Measurements from ENCODE around the gene CUX1.
"Not testable (repeated sequence)": the region's sequence is repeated elsewhere in the genome, so short reads cannot be mapped to it uniquely, and the experiment has no call there.

The CUX1 gene

DNA sequence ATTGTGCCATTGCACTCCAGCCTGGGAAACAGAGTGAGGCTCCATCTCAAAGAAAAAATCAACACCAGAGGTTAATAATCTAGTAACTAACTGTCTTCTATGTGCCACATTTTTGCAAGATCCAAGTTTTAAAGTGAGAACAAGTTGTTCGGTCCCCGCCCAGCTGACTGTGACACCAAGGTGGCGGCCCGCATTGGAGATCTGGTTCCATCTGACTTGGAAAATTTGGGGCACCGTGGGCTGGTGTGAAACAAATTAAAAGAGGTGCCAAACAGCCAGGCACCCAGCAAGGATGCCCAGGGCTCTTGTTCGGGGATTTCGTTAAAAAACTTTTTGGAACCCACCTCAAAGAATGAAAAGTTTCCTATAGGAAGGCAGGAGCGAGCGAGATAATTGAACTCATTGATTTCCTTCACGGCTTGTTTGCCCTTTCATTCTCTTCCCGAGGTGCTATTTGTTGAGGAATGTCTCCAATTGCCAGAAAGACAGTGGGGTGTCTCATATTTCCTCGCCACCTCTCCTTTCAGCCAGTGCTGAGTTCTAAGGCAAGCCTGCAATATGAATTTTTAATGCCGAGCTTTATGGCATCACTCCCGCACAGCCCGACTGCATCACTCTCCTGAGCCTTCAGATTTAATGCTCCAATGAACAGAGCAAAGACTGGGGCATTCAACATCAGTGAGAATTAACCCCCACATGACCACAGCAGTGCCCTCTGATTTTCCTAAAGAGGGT is 312.4 kb downstream of the CUX1 start:
- no peak overlapping the region for H3K27ac ChIP-seq
- no peaks in the 10 kb centered on the region for H3K79me2 ChIP-seq (ENCODE audit: insufficient read depth, low read depth)
- H4K20me1 ChIP-seq (ENCODE audit: insufficient read depth), result no peaks in the 10 kb centered on the region
- no peak overlapping the region for H2AFZ ChIP-seq (ENCODE audit: low read depth)
- no peak overlapping the region for H3K9ac ChIP-seq
- no peaks in the 10 kb centered on the region for H3K27me3 ChIP-seq (ENCODE audit: insufficient read depth, low read depth)
- no peak overlapping the region for H3K4me2 ChIP-seq
- no peaks in the 10 kb centered on the region for H3K36me3 ChIP-seq (ENCODE audit: insufficient read depth)
- H3K4me1 ChIP-seq (ENCODE audit: low read depth, poor library complexity, severe bottlenecking), result no peaks in the 10 kb centered on the region
- TF ChIP-seq, protein P1, sequence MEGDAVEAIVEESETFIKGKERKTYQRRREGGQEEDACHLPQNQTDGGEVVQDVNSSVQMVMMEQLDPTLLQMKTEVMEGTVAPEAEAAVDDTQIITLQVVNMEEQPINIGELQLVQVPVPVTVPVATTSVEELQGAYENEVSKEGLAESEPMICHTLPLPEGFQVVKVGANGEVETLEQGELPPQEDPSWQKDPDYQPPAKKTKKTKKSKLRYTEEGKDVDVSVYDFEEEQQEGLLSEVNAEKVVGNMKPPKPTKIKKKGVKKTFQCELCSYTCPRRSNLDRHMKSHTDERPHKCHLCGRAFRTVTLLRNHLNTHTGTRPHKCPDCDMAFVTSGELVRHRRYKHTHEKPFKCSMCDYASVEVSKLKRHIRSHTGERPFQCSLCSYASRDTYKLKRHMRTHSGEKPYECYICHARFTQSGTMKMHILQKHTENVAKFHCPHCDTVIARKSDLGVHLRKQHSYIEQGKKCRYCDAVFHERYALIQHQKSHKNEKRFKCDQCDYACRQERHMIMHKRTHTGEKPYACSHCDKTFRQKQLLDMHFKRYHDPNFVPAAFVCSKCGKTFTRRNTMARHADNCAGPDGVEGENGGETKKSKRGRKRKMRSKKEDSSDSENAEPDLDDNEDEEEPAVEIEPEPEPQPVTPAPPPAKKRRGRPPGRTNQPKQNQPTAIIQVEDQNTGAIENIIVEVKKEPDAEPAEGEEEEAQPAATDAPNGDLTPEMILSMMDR (conservative IDR thresholded peaks at IDR 0.05; ENCODE audit: low read depth, low read length), result no peak
- H3K4me3 ChIP-seq (IDR thresholded peaks at IDR 0.05; ENCODE audit: insufficient read depth, low read depth, low read length), result no peak overlapping the region

GRCh38 chr7:102132209-102132752 is 314.9 kb downstream of the CUX1 start:
- H3K4me3 ChIP-seq (IDR thresholded peaks at IDR 0.05; ENCODE audit: insufficient read depth, low read depth, low read length), result no peak overlapping the region
- H3K27ac ChIP-seq, result no peak overlapping the region
- no peaks in the 10 kb centered on the region for H3K36me3 ChIP-seq (ENCODE audit: insufficient read depth)
- H3K9ac ChIP-seq, result no peak overlapping the region
- TF ChIP-seq, protein P1 (conservative IDR thresholded peaks at IDR 0.05; ENCODE audit: low read depth, low read length), result no peak
- no peaks in the 10 kb centered on the region for H4K20me1 ChIP-seq (ENCODE audit: insufficient read depth)
- H3K4me1 ChIP-seq (ENCODE audit: low read depth, poor library complexity, severe bottlenecking), result no peaks in the 10 kb centered on the region
- no peak overlapping the region for H3K4me2 ChIP-seq
- no peak overlapping the region for H2AFZ ChIP-seq (ENCODE audit: low read depth)
- no peaks in the 10 kb centered on the region for H3K27me3 ChIP-seq (ENCODE audit: insufficient read depth, low read depth)
- no peaks in the 10 kb centered on the region for H3K79me2 ChIP-seq (ENCODE audit: insufficient read depth, low read depth)

GRCh38 chr7:102138676-102139075 is 321.2 kb downstream of the CUX1 start:
- Histone ChIP-seq H3K27me3 (ENCODE audit: insufficient read depth, low read depth) (no peaks in the 10 kb centered on the region), H3K4me3 (IDR thresholded peaks at IDR 0.05; ENCODE audit: insufficient read depth, low read depth, low read length) (no peak overlapping the region), H3K27ac (no peak overlapping the region), H3K9ac (no peak overlapping the region), H3K79me2 (ENCODE audit: insufficient read depth, low read depth) (no peaks in the 10 kb centered on the region), H2AFZ (ENCODE audit: low read depth) (no peak overlapping the region), H3K4me1 (ENCODE audit: low read depth, poor library complexity, severe bottlenecking) (no peaks in the 10 kb centered on the region), H4K20me1 (ENCODE audit: insufficient read depth) (no peaks in the 10 kb centered on the region), H3K36me3 (ENCODE audit: insufficient read depth) (no peaks in the 10 kb centered on the region), H3K4me2 (no peak overlapping the region)
- TF ChIP-seq, protein P1 (conservative IDR thresholded peaks at IDR 0.05; ENCODE audit: low read depth, low read length), result no peak

- Histone ChIP-seq H2AFZ (ENCODE audit: low read depth) (no peak overlapping the region), H3K27me3 (ENCODE audit: insufficient read depth, low read depth) (no peaks in the 10 kb centered on the region), H3K27ac (no peak overlapping the region), H3K4me3 (IDR thresholded peaks at IDR 0.05; ENCODE audit: insufficient read depth, low read depth, low read length) (no peak overlapping the region), H3K79me2 (ENCODE audit: insufficient read depth, low read depth) (no peaks in the 10 kb centered on the region), H3K9ac (no peak overlapping the region), H3K36me3 (ENCODE audit: insufficient read depth) (no peaks in the 10 kb centered on the region), H3K4me2 (no peak overlapping the region), H3K4me1 (ENCODE audit: low read depth, poor library complexity, severe bottlenecking) (no peaks in the 10 kb centered on the region), H4K20me1 (ENCODE audit: insufficient read depth) (no peaks in the 10 kb centered on the region)
- TF ChIP-seq, protein P1 (conservative IDR thresholded peaks at IDR 0.05; ENCODE audit: low read depth, low read length), result no peak
Observed at GRCh38 chr7:102140952-102141370, 323.5 kb downstream of the CUX1 start.

- H2AFZ ChIP-seq (ENCODE audit: low read depth); H3K4me3 ChIP-seq (IDR thresholded peaks at IDR 0.05; ENCODE audit: insufficient read depth, low read depth, low read length); H3K79me2 ChIP-seq (ENCODE audit: insufficient read depth, low read depth); H4K20me1 ChIP-seq (ENCODE audit: insufficient read depth); H3K36me3 ChIP-seq (ENCODE audit: insufficient read depth); H3K27ac ChIP-seq; H3K27me3 ChIP-seq (ENCODE audit: insufficient read depth, low read depth); H3K4me2 ChIP-seq; H3K9ac ChIP-seq; H3K4me1 ChIP-seq (ENCODE audit: low read depth, poor library complexity, severe bottlenecking): not testable (repeated sequence)
Observed at GRCh38 chr7:102142433-102142832, 325.0 kb downstream of the CUX1 start.

Measured in KMS-11 (cell line).